IPS-NIHi7 (cell line): ENCODE measurements around the gene PRAME.
"Not testable (repeated sequence)": the region's sequence is repeated elsewhere in the genome, so short reads cannot be mapped to it uniquely, and the experiment has no call there.

ENCODE experiments used
- DNase-seq: peaks from one replicate; pipeline ENCODE4 v3.0.0; 2012; ENCODE audit warnings: mixed read lengths; ENCODE audit errors: extremely low spot score

The PRAME gene

GRCh38 chr22:22550789-22551434 lies 8.2 kb downstream of the PRAME start:
- no peak for DNase-seq

- no peak for DNase-seq
Observed at GRCh38 chr22:22548910-22549309, 10.2 kb downstream of the PRAME start.

- DNase-seq = no peak
Observed at GRCh38 chr22:22548317-22548716, 10.7 kb downstream of the PRAME start.

- no peak for DNase-seq
Observed at GRCh38 chr22:22547692-22548300, 11.3 kb downstream of the PRAME start.

- DNase-seq = no peak
Observed at GRCh38 chr22:22547226-22547625, 11.8 kb downstream of the PRAME start.

GRCh38 chr22:22546490-22546889 lies 12.6 kb downstream of the PRAME start:
- DNase-seq = no peak

- no peak for DNase-seq
Observed at GRCh38 chr22:22545084-22545483, 14.0 kb downstream of the PRAME start.

- DNase-seq = no peak
Observed at GRCh38 chr22:22538226-22538989, 20.7 kb downstream of the PRAME start.

GRCh38 chr22:22536916-22537315 lies 22.1 kb downstream of the PRAME start:
- no peak for DNase-seq

- DNase-seq = no peak
Observed at GRCh38 chr22:22536515-22536914, 22.6 kb downstream of the PRAME start.

- no peak for DNase-seq
Observed at GRCh38 chr22:22535662-22536061, 23.4 kb downstream of the PRAME start.

GRCh38 chr22:22534604-22535415 lies 24.3 kb downstream of the PRAME start:
- DNase-seq = no peak

GRCh38 chr22:22533863-22534262 lies 25.2 kb downstream of the PRAME start:
- no peak for DNase-seq

- DNase-seq = no peak
Observed at GRCh38 chr22:22533417-22533816, 25.6 kb downstream of the PRAME start.

- not testable (repeated sequence) for DNase-seq
Observed at GRCh38 chr22:22532547-22533071, 26.5 kb downstream of the PRAME start.

GRCh38 chr22:22531770-22532546 lies 27.1 kb downstream of the PRAME start:
- no peak for DNase-seq

- no peak for DNase-seq
Observed at GRCh38 chr22:22528780-22529179, 30.3 kb downstream of the PRAME start.

- no peak for DNase-seq
Observed at GRCh38 chr22:22527312-22527711, 31.8 kb downstream of the PRAME start.

GRCh38 chr22:22526125-22526912 lies 32.7 kb downstream of the PRAME start:
- no peak for DNase-seq

- no peak for DNase-seq
Observed at GRCh38 chr22:22523494-22523893, 35.6 kb downstream of the PRAME start.
